SIG-M5 treated with dmso at 0.1 percent for 504 hours (cell line): ENCODE measurements around the gene TMEM38A.
"Not testable (repeated sequence)": the region's sequence is repeated elsewhere in the genome, so short reads cannot be mapped to it uniquely, and the experiment has no call there.

Experiments used
- DNase-seq: peaks from one replicate; lab custom pipeline; 2025; ENCODE audit not compliant: unreplicated experiment; lab: John Stamatoyannopoulos, UW

TMEM38A gene

DNA sequence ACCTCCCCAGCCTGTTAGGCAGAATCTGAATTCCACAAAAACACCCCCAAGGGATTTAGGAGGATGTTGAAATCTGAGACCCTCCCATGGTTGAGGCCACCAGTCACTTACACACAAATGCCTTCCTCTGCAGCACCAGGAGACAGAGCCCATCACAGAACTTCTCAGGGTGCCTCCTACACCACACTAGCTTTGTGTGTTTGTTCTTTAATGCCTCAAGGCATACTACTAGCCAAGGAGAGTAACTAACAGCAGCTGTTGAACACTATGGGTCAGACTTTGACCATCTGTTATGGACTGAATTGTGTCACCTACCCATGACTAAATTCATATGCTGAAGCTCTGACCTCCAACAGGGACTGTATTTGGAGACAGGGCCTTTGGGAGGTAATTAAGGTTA lies 23.4 kb upstream of the TMEM38A start:
- DNase-seq: no peak

- DNase-seq: no peak
These were observed 22.3 kb upstream of the TMEM38A start for GRCh38 chr19:16638666-16639065.

GRCh38 chr19:16640951-16641350 lies 20.0 kb upstream of the TMEM38A start:
- no peak for DNase-seq

DNA sequence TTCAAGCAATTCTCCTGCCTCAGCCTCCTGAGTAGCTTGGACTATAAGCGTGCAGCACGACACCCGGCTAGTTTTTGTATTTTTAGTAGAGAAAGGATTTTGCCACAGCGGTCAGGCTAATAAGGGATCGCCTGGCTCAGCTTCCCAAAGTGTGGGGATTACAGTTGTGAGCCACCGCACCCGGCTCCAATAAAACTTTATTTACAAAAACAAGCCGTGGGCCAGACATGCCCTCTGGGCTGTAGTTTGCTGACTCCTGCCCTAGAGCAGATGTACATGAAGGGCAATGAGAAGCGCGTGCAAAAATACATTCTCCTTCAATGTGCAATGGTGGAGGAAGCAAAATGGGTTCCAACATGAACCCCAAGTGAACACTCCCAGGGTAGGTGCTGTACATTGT lies 19.2 kb upstream of the TMEM38A start:
- DNase-seq: no peak

GRCh38 chr19:16645140-16645539 lies 15.8 kb upstream of the TMEM38A start:
- DNase-seq: no peak

DNA sequence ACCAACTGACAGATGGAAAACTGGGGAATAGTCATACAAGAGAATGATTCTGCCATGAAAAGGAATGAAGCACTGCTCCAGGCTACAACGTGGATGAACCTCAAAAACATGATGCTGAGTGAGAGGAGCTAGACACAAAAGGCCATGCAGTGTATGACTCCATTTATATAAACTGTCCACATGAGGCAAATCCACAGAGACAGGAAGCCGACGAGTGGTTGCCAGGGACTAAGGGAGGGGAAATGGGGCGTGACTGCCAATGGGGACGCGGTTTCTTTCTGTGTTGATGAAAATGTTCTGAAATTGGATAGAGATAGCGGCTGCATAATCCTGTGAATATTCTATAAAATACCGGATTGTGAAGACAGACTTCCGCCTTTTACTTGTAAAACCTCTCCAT lies 11.2 kb upstream of the TMEM38A start:
- no peak for DNase-seq

DNA sequence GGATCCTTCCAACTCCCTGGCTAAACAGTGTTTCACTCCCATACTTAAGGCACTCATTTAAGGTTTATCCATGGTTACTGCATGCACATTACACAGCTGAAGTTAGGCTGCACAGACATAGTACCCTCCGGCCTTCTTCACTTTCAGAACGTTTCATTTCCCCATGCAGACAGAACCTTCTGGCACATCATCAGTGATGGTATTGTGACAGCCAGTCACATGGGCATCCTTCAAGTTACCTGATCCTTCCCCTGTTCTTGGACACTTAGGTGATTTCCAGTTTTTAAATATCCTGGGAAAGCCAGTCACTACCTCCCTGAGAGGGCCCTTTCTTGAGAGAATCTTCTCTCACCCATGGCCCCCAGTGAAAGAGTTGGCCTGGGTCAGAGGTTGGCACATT lies 10.1 kb upstream of the TMEM38A start:
- DNase-seq: no peak

DNA sequence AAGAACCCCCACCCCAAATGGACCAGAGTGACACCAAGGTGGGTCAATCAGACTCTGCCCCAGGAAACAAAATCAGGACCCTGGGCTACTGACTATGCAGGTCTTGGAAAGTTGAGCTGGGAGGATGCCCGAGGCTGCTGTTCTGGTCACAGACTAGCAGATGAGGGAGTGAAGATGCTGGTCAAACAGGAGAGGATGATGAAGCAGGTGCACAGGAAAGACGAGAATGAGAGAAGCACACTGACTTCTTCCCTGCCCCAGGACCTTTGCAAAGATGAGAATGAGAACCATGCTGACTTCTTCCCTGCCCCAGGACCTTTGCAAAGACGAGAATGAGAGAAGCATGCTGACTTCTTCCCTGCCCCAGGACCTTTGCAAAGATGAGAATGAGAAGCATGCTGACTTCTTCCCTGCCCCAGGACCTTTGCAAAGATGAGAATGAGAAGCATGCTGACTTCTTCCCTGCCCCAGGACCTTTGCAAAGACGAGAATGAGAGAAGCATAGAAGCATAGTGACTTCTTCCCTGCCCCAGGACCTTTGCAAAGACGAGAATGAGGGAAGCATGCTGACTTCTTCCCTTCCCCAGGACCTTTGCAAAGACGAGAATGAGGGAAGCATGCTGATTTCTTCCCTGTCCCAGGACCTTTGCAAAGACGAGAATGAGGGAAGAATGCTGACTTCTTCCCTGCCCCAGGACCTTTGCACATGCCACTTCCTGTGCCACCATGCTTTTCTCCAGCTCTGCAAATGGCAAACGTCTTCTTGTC lies 9.3 kb upstream of the TMEM38A start:
- DNase-seq: not testable (repeated sequence)

DNA sequence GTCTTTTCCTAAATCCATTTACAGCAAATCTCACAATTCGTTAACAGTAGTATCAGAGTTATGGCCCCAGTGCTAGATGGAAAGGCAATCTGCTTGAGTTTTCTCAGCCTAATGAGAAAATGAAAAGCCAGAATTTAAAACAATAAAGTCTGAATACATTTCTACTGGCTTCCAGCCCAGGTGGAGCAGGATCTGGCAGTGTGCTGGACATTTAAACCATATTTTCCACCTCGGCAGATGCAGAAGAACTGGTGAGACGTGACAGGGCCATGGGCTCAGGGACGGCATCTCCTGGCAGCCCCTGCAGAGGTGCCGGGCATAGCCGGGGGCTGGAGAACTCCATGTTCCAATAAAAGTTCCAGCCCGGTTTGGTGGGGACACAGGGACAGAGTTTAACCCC lies 8.1 kb upstream of the TMEM38A start:
- DNase-seq: no peak

DNA sequence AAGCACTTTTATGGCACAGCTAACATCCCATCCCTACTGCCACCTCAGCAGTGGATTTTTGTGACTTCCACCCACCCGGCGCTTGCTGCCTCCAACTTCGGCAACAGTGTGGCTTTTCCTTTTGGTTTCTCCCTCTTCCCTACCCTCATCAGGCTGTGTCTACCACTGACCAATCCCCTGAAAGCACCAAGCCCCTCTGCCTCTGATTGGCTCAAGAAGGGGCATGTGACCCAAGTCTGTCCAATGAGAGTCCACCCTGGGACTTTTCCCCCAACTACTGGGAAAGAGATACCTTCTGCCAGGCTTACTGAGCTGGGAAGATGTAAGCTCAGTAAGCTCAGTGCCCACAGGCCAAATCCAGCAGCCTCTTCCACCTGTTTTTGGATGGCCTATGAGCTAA lies 6.8 kb upstream of the TMEM38A start:
- DNase-seq: no peak

- DNase-seq: no peak
These were observed 6.3 kb upstream of the TMEM38A start for GRCh38 chr19:16654627-16655026.

DNA sequence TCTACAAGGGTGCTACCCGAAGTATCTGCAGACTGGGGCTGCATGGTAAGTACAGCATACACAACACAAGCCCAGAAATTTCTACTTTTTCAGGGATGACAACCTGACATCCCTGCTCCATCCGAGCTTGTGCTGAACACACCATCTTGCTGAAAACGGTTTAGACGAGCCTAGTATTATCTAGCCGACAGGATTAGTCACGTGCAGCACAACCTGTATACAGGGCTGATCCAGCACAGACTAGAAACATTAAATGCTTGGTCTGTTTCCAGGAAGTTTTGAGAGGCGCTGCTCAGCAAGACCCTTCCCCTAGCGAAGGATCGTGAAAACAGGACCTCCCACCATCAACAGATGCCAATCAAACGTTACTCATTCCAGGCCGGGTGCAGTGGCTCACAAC lies 5.2 kb upstream of the TMEM38A start:
- DNase-seq: no peak

- no peak for DNase-seq
These were observed 3.6 kb upstream of the TMEM38A start for GRCh38 chr19:16657384-16657783.

GRCh38 chr19:16659464-16659831 lies 1.5 kb upstream of the TMEM38A start:
- no peak for DNase-seq

DNA sequence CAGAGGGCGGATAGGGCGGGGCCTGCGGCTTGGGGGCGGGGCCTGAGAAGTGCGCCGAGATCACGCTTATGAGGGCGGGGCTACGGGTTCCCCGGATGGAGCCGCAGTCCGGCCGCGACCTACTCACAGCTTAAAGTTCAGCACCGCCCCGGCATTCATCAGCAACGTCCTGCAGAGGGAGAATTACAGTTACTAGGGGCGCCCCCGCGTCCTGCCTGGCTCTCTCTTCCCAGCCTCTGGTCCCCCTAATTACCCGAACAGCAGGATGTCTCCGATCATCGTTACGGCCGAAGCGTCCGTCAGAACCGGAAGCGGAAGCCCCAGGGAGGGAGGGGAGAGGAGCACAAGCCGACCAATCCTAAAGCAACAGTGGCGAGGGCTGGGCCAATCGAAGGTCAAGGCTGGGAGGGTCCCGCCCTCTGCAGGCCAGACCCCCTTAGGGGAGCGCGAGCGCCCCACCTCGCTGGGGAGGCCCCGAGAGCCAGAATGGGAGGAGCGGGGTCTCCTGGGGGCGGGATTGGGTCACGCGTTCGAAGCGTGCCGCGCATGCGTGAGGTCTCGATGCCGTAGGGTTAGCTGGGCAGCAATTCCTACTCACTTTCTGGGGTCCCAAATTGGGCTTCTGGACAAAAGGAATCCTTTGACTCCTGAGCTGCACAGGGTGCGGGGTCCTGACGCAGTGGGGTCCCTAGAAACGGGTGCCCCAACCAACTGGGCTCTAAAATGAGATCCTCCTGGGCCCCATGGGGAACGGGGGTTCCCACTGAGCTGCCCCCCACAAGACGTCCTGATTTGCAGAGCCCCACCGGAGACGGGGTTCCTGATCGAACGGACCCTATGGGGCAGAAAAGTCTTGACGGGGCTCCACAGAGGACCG lies 869 bp upstream of the TMEM38A start, which contains the start of gene SMIM7:
Gene SMIM7, minus strand, starts transcription at position 313 of the 877 bp plus-strand sequence. Its CDS starts 34 bp downstream, at position 279.
- peak; percentile 96 for DNase-seq

- no peak for DNase-seq
These were observed 618 bp downstream of the TMEM38A start for GRCh38 chr19:16661480-16662034.

DNA sequence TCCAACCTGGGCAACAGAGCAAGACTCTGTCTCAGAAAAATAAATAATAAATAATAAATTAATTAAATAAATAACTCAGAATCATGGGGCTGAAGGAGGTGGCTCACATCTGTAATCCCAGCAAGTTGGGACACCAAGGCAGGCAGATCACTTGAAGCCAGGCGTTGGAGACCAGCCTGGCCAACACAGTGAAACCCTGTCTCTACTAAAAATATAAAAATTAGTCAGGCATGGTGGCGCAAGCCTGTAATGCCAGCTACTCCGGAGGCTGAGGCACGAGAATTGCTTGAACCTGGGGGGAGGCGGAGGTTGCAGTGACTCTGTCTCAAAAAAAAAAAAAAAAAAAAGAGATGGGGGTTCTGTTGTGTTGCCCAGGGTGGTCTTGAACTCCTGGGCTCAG lies 7.2 kb downstream of the TMEM38A start:
- no peak for DNase-seq

DNA sequence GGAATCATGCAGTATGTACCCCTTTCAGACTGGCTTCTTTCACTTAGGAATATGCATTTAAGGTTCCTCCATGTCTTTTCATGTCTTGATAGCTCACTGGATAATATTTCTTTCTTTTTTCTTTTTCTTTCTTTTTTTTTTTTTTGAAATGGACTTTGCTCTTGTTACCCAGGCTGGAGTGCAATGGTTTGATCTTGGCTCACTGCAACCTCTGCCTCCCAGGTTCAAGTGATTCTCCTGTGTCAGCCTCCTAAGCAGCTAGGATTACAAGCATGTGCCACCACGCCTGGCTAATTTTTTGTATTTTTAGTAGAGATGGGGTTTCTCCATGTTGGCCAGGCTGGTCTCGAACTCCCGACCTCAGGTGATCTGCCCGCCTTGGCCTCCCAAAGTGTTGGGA lies 7.8 kb downstream of the TMEM38A start:
- DNase-seq: not testable (repeated sequence)

- DNase-seq: no peak
These were observed 9.4 kb downstream of the TMEM38A start for GRCh38 chr19:16670291-16670690.

GRCh38 chr19:16671652-16672274 lies 10.8 kb downstream of the TMEM38A start:
- DNase-seq: no peak

- DNase-seq: peak; percentile 38
These were observed 12.3 kb downstream of the TMEM38A start for GRCh38 chr19:16673231-16673630.
